ENCODE results near the gene C10orf67.

C10orf67 gene

DNA sequence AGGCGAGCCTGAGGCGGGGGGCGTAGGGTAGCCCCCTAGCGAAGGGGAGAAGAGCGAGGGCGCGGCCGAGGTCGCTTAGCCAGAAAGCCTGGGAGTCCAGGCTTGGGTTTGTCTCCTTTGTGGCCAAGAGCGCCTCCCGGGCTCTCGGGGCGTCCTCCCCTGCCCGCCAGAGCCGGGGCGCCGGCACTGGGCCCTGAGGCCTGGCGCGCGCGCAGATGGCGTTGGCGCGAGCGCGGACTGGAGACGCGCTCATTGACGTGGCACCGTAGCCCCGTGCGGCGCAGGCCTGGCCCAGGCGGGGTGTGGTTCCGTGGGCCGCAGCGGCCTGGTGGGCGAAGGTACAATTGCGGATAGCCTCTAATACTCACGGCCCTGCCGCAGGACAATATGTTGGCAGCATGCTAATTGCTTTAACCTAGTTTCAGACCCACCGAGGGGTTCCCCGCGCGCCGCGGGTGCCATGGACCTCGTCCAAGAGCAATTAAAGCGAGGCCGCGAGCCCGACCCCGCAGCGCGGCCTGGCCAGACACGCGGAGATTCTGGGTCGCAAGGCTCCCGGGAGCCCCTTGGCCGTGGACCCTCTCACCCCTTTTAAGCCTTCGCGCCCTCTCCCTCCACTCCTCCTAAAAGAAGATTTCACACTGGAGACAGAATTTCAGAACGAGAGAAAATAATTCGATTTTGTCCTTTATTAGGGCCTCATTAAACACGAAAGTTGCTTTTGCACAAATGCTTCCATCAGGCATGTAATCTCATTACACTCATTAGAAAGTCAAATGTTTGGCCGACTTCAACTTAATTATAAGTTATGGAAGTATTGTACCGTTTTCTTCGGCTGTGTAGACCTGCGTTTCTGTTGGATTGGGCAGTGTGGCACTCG, 149.4 kb downstream of the C10orf67 start:
- no peak for DNase-seq

DNA sequence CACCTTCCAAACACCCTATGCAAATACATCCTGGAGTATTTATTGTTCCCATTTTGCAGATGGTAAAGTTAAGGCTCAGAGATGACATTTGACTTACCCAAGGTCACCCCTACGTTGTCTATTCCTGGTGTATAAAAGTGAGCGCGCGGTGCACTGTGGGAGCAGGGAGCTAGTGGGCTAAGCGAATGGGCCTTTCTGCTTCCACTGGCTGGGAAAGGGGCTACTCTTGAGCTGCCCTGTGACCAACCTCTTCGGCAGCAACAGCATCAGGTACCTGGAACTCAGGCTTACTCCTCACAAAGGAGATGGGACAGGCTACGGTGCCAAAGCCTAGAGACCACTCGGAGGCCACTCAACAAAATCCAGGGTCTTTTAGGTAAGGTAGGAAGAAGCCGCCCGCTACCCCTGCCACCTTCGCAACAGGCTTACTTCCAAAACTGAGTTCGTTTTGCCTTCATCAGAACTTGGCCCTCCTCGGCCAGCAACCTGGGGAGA, 150.1 kb downstream of the C10orf67 start:
- DNase-seq: no peak

GRCh38 chr10:23193435-23194074, 151.0 kb downstream of the C10orf67 start:
- no peak for DNase-seq

- DNase-seq: no peak
These were observed 151.7 kb downstream of the C10orf67 start for GRCh38 chr10:23192712-23193434.

DNA sequence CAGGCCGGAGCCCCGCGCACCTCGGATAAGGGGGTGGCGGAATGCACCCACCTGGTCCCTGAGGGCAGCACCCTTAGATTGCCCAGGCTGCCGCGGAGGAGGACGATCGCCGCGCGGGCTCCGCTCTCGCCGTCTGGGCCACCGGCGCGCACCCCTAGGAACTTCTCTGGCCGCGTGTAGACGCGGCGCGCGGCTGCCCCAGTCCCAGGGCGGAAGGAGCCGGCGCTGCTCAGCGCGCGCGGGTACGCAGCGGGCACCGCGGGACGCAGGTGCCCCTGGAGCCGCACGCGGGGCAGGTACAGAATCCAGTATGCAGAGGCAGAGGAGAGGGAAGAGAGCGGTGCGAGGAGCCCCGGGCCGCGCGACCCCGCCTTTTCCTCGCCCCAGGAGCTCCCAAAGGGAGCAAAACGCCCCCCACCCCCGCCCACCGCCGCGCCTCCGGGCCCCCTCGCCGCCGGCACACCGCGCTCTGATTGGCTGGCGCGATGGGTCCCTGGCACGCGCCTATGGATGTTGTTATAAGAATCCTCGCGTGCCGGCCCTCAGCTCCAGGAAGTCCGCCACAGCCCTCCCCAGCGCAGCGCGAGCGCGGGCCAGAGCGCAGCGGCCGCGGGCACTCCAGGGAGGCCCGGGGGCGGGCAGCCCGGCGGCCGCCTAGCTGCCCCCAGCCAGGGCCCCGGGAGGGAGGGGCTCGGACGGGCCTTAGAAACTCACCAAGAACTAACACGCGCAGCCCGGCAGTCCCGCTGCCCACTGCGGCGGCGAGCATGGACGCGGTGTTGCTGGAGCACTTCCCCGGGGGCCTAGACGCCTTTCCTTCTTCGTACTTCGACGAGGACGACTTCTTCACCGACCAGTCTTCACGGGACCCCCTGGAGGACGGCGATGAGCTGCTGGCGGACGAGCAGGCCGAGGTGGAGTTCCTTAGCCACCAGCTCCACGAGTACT, 152.6 kb downstream of the C10orf67 start, which contains the start of gene PTF1A:
Gene PTF1A (plus strand): TSS at position 549 of the 948 bp plus-strand sequence. CDS start 219 bp downstream, at position 768.
- DNase-seq: no peak

DNA sequence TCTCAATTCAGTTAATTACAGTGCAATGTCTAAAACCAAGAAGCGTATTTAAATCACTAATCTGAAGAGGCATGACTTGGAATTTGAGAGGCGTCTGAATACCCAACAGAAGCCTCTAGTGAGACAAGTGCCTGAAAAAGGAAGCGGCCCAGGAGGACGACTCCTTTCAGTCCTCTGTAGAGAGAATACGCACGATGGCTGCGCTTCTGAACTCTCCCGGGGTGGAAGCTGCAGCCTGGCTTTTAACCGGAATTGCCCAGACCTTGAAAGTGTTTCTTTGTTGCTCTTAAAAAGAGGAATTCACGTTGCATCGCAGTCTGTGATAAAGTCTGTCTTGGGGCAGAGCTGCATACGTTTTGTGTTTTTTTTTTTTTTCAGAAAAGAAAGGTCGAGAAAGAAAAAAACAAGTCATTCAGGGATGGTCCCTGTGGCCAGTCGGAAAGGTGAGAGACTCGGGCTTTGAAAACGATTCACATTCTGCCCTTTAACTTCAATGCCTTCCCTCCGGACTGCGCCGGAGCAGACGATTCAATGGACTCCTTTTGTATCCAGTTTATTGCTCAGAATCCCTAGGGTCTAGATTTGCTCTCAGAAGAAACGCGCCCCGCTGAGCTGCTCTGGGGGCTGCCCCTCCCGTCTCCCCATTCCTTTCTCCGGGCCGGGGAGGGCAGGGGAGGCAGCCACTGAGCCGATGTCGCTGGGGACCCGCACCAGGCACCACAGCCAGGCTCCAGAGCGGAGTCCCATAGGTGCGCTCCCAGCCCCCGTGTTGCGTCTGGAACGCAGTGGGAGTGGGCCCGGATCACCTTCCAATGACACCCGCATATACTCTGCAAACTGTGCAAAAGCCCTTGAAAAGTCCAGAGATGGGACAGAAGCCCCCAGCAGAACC, 153.5 kb downstream of the C10orf67 start:
- DNase-seq: no peak

GRCh38 chr10:23189024-23189423, 155.6 kb downstream of the C10orf67 start:
- no peak for DNase-seq

GRCh38 chr10:23187155-23187554, 157.4 kb downstream of the C10orf67 start:
- DNase-seq: no peak

DNA sequence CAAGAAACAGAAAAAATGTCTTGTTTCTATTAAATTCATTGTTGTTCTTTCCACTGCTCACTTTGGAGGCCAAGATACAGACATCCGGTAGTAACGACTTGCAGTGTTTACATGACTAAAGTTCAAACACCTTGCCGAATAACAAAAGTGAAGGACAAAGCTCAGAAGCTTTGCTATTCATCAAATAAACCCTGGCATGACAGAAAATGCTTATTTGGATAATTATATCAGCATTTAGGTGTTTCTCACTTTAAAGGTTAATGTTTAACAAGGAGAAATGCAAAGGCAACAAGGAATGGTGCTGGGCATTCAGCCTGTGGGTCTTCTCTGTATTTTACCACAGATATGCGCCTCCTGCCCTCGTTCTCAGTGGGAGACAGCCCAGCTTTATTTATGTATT, 157.9 kb downstream of the C10orf67 start:
- no peak for DNase-seq

DNA sequence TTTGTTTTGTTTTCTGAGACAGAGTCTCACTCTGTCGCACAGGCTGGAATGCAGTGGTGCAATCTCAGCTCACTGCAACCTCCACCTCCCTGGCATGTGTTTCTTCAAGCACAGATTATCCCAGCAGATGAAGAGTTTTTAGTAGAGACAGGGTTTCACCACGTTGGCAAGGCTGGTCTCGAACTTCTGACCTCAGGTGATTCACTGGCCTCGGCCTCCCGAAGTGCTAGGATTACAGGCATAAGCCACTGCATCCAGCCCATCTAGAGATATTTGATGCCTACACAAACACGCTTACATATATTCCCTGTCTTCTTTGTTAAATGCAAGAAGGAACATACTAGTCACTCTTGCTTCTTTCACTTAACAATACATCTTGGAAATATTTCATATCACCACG, 158.4 kb downstream of the C10orf67 start:
- DNase-seq: no peak

GRCh38 chr10:23174977-23175512, 169.6 kb downstream of the C10orf67 start:
- no peak for DNase-seq

GRCh38 chr10:23174074-23174976, 170.3 kb downstream of the C10orf67 start:
- no peak for DNase-seq

DNA sequence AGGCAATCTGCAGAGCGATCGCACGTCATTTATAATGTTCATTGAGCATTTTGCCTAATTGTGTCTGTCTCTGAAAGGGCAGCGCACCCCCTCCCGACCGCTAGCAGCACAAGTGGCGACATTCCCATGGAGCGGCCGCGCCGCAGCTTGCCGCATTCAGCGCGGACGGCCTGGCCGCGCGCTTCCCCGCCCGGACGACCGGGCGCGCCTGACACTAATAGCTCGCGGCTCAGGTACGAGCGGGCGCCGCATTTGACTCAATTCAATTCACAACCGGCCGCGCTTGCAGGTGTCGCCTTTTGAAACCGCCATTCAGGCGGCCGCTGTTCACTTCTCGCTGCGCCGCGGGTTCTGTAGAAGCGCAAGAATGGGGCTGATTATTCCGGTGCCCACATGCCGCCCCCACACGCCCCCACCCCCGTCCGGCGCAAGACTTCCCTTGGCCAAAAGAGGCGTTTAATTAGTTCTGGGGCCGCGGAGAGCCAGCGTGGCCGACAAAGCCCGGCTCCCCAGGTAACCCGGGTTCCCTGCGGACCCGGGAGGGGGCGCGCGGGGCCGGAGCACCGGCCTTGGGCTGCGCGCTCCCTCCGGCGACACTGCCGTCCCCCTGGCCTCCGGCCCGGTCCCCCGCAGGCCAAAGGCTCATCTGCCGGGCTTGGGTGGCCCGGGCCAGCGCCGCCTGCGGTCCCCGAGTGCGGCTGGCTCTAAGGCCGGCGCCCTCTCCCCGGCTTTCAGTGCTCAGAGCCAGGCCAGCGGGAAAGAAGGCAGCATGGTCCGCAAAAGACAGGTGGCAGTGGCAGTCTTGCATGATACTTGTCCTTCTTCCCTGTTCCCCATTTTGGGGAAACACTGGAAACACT, 171.2 kb downstream of the C10orf67 start:
- DNase-seq: no peak

DNA sequence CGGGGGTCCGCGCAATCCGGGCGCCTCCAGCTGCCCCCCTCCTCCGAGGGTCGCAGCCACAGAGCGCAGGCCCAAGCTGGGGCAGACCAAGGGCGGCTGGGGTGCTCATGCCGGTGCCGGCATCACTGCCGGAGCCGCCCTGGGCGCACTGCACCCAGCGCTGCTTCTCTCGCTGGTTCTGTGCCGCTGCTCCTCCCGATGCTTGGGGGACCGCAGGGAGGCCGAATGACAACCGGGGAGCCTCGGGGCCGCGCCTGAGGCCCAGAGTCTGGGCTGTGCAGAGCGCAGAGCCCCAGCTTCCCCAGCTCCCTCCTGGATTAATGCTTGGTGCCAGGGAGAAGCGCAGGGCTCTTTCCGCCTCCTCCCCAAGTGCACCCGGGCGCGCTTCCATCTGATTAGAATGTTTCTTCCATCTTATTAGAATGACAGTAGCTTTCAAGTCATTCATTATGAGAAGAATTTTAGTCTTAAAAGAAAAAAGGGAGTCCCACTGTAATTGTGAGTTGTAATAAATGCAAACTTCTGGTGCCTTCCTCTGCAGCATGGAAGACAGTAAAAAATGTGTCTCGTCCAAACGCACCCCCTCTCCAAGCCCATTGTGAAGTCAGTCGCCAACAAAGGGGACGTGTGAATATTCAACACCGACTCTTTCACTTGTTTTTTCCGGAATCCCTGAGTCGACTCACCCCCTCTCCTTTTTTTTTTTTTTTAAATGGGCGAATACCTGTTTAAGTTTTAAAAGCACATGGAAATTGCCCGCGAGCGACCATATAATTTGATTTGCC, 172.0 kb downstream of the C10orf67 start:
- DNase-seq: no peak

DNA sequence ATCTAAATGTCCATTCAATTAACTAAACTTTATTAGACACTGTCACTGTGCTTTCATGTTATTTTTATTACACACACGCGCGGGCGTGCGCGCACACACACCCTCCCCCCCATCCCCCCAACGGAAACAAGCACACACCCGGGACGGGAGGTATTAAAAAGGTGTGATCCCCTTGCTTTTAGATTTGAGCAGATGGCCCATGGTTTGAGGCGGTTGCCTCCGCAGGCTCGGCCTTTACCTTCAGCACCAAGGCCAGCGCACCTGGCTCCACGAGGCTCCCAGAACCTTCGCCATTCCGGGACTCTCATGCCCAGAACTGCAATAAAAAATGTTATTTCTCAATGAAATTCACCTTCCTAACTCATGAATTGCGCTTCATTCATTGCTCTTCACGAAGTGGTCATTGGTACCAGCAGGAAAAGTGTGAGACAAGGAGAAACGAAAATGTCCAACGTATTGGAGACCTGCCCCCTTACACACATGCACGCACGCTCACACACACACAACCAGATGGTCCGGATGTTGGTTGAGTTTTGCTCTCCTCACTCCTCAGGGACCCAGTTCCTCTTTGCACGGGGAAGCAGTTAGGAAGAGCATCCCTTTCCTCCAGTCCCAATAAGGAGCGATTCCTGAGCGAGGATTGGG, 173.2 kb downstream of the C10orf67 start:
- no peak for DNase-seq

DNA sequence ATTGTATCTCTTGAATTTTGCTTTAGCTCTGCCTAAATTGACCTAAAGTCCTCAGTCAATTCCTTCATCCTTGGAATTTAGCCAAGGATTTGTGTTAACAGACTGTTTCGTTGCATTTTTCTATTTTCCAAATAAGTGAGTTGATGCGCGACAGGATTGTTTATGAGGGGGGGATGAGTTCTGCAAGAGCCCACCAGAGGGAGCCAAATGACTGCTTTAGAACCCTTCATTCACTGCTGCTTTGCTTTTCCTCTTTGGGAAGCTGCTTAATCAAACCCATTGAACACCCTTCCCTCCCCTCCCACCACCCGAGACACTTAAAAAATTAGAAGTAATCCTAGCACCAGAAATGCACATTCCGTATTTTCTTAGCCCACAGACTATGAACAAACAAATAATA, 186.2 kb downstream of the C10orf67 start:
- DNase-seq: peak; percentile 50

GRCh38 chr10:23157691-23158369, 186.8 kb downstream of the C10orf67 start:
- peak; percentile 17 for DNase-seq

All from MV-4-11 (cell line).